Measurements from ENCODE around the gene ZKSCAN5.

ZKSCAN5 gene

GRCh38 chr7:99469381-99470065 is 34.9 kb upstream of the ZKSCAN5 start:
- Histone ChIP-seq H3K27me3 (peaks cover 34% of the 10 kb centered on the region), H3K36me3 (no peaks in the 10 kb centered on the region), H3K27ac (no peak overlapping the region), H3K4me3 (ENCODE audit: low read depth in 1 of 2, low read length in 1 of 2) (no peak overlapping the region), H3K4me1 (ENCODE audit: control insufficient read depth in 1 of 2, insufficient read depth in 1 of 2, low read depth in 1 of 2, low read length in 1 of 2) (peaks cover 23 to 29% of the 10 kb centered on the region in 2 experiments), H3K9me3 (no peaks in the 10 kb centered on the region)
- TF ChIP-seq CTCF (IDR thresholded peaks at IDR 0.05): no peak

GRCh38 chr7:99472561-99473314 is 31.7 kb upstream of the ZKSCAN5 start, which contains the start of gene ZNF789:
TSS of gene ZNF789 (plus strand) at chr7:99472890. CDS start at chr7:99476457, 3,567 bp downstream.
- peaks cover 34% of the 10 kb centered on the region for H3K27me3 ChIP-seq
- H3K4me3 ChIP-seq (ENCODE audit: low read depth in 1 of 2, low read length in 1 of 2): peak within 1 kb of the TSS; percentile 87 to 94
- peak within 1 kb of the TSS; percentile 86 for H3K27ac ChIP-seq
- peaks cover 11 to 12% of the 10 kb centered on the region in 2 experiments for H3K4me1 ChIP-seq (ENCODE audit: control insufficient read depth in 1 of 2, insufficient read depth in 1 of 2, low read depth in 1 of 2, low read length in 1 of 2)
- TF ChIP-seq CTCF (IDR thresholded peaks at IDR 0.05): peak; percentile 38
- H3K36me3 ChIP-seq: no peaks in the 10 kb centered on the region
- H3K9me3 ChIP-seq: no peaks in the 10 kb centered on the region

- no peaks in the 10 kb centered on the region for H3K36me3 ChIP-seq
- peaks cover 33% of the 10 kb centered on the region for H3K27me3 ChIP-seq
- H3K27ac ChIP-seq: peak overlapping the region; percentile 86
- H3K4me1 ChIP-seq (ENCODE audit: control insufficient read depth in 1 of 2, insufficient read depth in 1 of 2, low read depth in 1 of 2, low read length in 1 of 2): peaks cover 11 to 12% of the 10 kb centered on the region in 2 experiments
- H3K4me3 ChIP-seq (ENCODE audit: low read depth in 1 of 2, low read length in 1 of 2): peak overlapping the region; percentile 87 to 94
- TF ChIP-seq CTCF (IDR thresholded peaks at IDR 0.05): no peak
- H3K9me3 ChIP-seq: no peaks in the 10 kb centered on the region
Measured at GRCh38 chr7:99473315-99473596, 31.2 kb upstream of the ZKSCAN5 start.

GRCh38 chr7:99476107-99476506 is 28.4 kb upstream of the ZKSCAN5 start:
- Histone ChIP-seq H3K27ac (no peak overlapping the region), H3K36me3 (peaks cover 18% of the 10 kb centered on the region), H3K4me3 (ENCODE audit: low read depth in 1 of 2, low read length in 1 of 2) (no peak overlapping the region), H3K27me3 (peaks cover 5% of the 10 kb centered on the region), H3K9me3 (no peaks in the 10 kb centered on the region), H3K4me1 (ENCODE audit: control insufficient read depth in 1 of 2, insufficient read depth in 1 of 2, low read depth in 1 of 2, low read length in 1 of 2) (peaks cover 11 to 12% of the 10 kb centered on the region in 2 experiments)
- no peak for TF ChIP-seq CTCF (IDR thresholded peaks at IDR 0.05)

GRCh38 chr7:99478464-99479440 is 25.7 kb upstream of the ZKSCAN5 start:
- Histone ChIP-seq H3K4me3 (ENCODE audit: low read depth in 1 of 2, low read length in 1 of 2) (no peak overlapping the region), H3K36me3 (peaks cover 32% of the 10 kb centered on the region), H3K27ac (no peak overlapping the region), H3K27me3 (no peaks in the 10 kb centered on the region), H3K9me3 (no peaks in the 10 kb centered on the region), H3K4me1 (ENCODE audit: control insufficient read depth in 1 of 2, insufficient read depth in 1 of 2, low read depth in 1 of 2, low read length in 1 of 2) (peaks cover under 1% of the 10 kb centered on the region in 2 experiments)
- no peak for TF ChIP-seq CTCF (IDR thresholded peaks at IDR 0.05)
